Activated B cell treated with CpG ODN at 0.5 μM for 24 hours (primary cell): Measurements from ENCODE around the gene ZZZ3. TPM values are rescaled to one million over a fixed set of nuclear protein-coding genes. Genes with fewer than 3 reads are reported as not detected.

Experiments
- ATAC-seq: fragments of 200-7000 bp; cut with Tn5 transposase; one replicate; pipeline ENCODE4 v1.10.0; 2021; ENCODE audit warnings: low read depth, mild to moderate bottlenecking, moderate library complexity
- CTCF ChIA-PET: fragments of 350-600 bp; sonication (Branson Sonifier 250); formaldehyde crosslinking; loops from one replicate; lab custom pipeline; 2021; ENCODE audit warnings: antibody characterized with exemption; lab: Charles Lee
- POLR2A ChIA-PET: fragments of 350-600 bp; sonication (Branson Sonifier 250); formaldehyde crosslinking; loops from one replicate; lab custom pipeline; 2021; ENCODE audit warnings: antibody characterized with exemption; lab: Charles Lee
- DNase-seq: peaks from one replicate; pipeline ENCODE4 v3.0.0; 2022
- H3K27ac Mint-ChIP-seq: one replicate; pipeline ENCODE4 v1.8.0; 2020; ENCODE audit warnings: mixed read lengths
- H3K27me3 Mint-ChIP-seq: one replicate; pipeline ENCODE4 v1.8.0; 2021; ENCODE audit warnings: mixed read lengths
- H3K36me3 Mint-ChIP-seq: one replicate; pipeline ENCODE4 v1.8.0; 2021; ENCODE audit warnings: low read depth, mixed read lengths
- H3K4me1 Mint-ChIP-seq: one replicate; pipeline ENCODE4 v1.8.0; 2021; ENCODE audit warnings: mixed read lengths
- H3K4me3 Mint-ChIP-seq: one replicate; pipeline ENCODE4 v1.8.0; 2020; ENCODE audit warnings: mild to moderate bottlenecking, mixed read lengths
- H3K9me3 Mint-ChIP-seq: one replicate; pipeline ENCODE4 v1.8.0; 2020; ENCODE audit warnings: mixed read lengths
- intact Hi-C: fragments of 100-400 bp; cut with micrococcal nuclease; formaldehyde crosslinking; loops from one replicate; pipeline ENCODE4 v1.15.1; 2024
- total RNA-seq: library from RNA; stranded (reverse); gene quantifications from 2 replicates; pipeline ENCODE4 v1.2.3, GENCODE V29; 2022
- TF ChIP-seq, protein P1 (sequence below): fragments of 200-600 bp; IDR thresholded peaks from one replicate; pipeline ENCODE4 v1.8.0; 2022; ENCODE audit warnings: antibody characterized with exemption, mild to moderate bottlenecking

The ZZZ3 gene
- total RNA-seq, 1 donor from 2014 or later: 61.4 TPM

DNA sequence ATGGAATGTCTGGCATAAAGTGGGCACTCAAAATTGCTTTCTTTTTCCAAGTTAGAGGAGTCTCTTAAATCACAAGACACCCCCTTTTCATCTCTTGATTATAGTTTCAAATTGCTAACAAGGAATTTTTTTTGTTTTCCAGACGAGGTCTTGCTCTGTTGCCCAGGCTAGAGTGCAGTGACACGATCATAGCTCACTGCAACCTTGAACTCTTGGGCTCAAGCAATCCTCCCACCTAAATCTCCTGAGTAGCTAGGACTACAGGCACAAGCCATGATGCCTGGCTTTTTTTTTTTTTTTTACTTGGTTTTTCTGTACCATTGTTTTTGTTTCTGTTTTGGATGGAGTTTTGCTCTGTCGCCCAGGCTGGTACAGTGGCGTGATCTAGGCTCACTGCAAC lies 20.8 kb downstream of the ZZZ3 start:
- no peak overlapping the region for H3K4me3 Mint-ChIP-seq
- intact Hi-C loops: loop anchor here (2.0 kb wide), 1 partner anchor 15 kb away; no protein-coding TSS in a partner anchor
- TF ChIP-seq, protein P1, sequence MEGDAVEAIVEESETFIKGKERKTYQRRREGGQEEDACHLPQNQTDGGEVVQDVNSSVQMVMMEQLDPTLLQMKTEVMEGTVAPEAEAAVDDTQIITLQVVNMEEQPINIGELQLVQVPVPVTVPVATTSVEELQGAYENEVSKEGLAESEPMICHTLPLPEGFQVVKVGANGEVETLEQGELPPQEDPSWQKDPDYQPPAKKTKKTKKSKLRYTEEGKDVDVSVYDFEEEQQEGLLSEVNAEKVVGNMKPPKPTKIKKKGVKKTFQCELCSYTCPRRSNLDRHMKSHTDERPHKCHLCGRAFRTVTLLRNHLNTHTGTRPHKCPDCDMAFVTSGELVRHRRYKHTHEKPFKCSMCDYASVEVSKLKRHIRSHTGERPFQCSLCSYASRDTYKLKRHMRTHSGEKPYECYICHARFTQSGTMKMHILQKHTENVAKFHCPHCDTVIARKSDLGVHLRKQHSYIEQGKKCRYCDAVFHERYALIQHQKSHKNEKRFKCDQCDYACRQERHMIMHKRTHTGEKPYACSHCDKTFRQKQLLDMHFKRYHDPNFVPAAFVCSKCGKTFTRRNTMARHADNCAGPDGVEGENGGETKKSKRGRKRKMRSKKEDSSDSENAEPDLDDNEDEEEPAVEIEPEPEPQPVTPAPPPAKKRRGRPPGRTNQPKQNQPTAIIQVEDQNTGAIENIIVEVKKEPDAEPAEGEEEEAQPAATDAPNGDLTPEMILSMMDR: no peak
- no peak for ATAC-seq
- H3K27me3 Mint-ChIP-seq: no peaks in the 10 kb centered on the region
- no peak overlapping the region for H3K27ac Mint-ChIP-seq
- ChIA-PET POLR2A (interaction anchor here (0.6 to 0.7 kb wide), 2 partner anchors 204 to 1837 kb away, joined by 5 to 6 read pairs; no protein-coding TSS in a partner anchor), CTCF (no interaction called here)
- peaks cover 24% of the 10 kb centered on the region for H3K4me1 Mint-ChIP-seq
- H3K9me3 Mint-ChIP-seq: no peaks in the 10 kb centered on the region
- peaks cover 1% of the 10 kb centered on the region for H3K36me3 Mint-ChIP-seq
- DNase-seq: no peak

GRCh38 chr1:77659879-77660593 lies 22.4 kb downstream of the ZZZ3 start:
- Mint-ChIP-seq H3K36me3 (peaks cover 8% of the 10 kb centered on the region), H3K27me3 (no peaks in the 10 kb centered on the region), H3K4me3 (no peak overlapping the region), H3K9me3 (no peaks in the 10 kb centered on the region), H3K27ac (no peak overlapping the region), H3K4me1 (peaks cover 23% of the 10 kb centered on the region)
- CTCF ChIA-PET: interaction anchor here (1.1 kb wide), 1 partner anchor 17 kb away, joined by 3 read pairs; no protein-coding TSS in a partner anchor
- TF ChIP-seq, protein P1: no peak
- DNase-seq (no peak), ATAC-seq (no peak)
- POLR2A ChIA-PET: interaction anchor here (0.7 kb wide), 1 partner anchor 29 kb away, joined by 3 read pairs; no protein-coding TSS in a partner anchor
- intact Hi-C loops: no loop called here

DNA sequence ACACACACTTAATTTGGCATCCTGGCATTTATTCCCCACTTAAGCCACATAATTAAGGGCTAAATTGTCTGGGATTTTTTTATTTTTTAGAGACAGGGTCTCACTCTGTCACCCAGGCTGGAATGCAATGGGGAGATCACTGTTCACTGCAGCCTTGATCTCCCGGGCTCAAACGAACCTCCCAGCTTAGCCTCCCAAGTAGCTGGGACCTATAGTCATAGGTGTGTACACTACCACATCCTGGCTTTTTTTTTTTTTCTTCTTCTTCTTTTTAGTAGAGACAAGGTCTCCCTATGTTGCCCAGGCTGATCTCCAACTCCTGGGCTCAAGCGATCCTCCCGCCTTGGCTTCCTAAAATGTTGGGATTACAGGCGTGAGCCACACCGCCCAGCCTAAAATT lies 24.2 kb downstream of the ZZZ3 start:
- Mint-ChIP-seq H3K36me3 (peaks cover 12% of the 10 kb centered on the region), H3K27me3 (no peaks in the 10 kb centered on the region), H3K4me1 (peaks cover 21% of the 10 kb centered on the region), H3K9me3 (no peaks in the 10 kb centered on the region), H3K4me3 (no peak overlapping the region), H3K27ac (no peak overlapping the region)
- intact Hi-C loops: no loop called here
- POLR2A ChIA-PET: interaction anchor here (0.7 kb wide), 1 partner anchor 80 kb away, joined by 3 read pairs; no protein-coding TSS in a partner anchor
- ATAC-seq (no peak), DNase-seq (no peak)
- CTCF ChIA-PET: no interaction called here
- TF ChIP-seq, protein P1: no peak

DNA sequence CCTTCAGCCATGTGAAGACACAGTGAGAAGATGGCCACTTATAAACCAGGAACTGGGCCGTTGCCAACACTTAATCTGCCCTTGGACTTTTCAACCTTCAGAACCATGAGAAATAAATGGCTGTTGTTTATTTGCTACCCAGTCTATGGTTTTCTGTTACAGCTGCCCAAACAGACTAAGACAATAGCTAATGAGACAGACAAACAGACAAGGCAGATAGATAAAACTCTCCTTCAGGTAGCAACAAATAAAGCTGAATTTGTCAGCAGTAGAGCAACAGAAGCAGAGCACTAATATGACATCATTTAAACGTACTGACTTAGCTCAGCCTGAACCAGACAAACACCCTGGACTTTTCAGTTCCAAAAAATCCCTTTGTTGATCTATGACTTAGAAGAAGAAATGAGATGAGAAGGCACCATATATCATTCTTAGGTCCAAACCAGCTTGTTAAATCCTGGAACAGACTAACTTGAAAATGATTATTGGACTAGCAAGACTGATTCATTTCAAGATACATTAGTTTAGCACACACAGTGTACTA lies 27.0 kb downstream of the ZZZ3 start:
- H3K27me3 Mint-ChIP-seq: no peaks in the 10 kb centered on the region
- H3K36me3 Mint-ChIP-seq: peaks cover 33% of the 10 kb centered on the region
- POLR2A ChIA-PET: no interaction called here
- peaks cover 35% of the 10 kb centered on the region for H3K4me1 Mint-ChIP-seq
- CTCF ChIA-PET: interaction anchor here (1.4 kb wide), 1 partner anchor 28 kb away, joined by 4 read pairs; the partner anchor contains the start of gene ZZZ3
- DNase-seq (no peak), ATAC-seq (no peak)
- intact Hi-C loops: no loop called here
- TF ChIP-seq, protein P1: no peak
- no peak overlapping the region for H3K27ac Mint-ChIP-seq
- peaks cover 6% of the 10 kb centered on the region for H3K9me3 Mint-ChIP-seq
- no peak overlapping the region for H3K4me3 Mint-ChIP-seq

DNA sequence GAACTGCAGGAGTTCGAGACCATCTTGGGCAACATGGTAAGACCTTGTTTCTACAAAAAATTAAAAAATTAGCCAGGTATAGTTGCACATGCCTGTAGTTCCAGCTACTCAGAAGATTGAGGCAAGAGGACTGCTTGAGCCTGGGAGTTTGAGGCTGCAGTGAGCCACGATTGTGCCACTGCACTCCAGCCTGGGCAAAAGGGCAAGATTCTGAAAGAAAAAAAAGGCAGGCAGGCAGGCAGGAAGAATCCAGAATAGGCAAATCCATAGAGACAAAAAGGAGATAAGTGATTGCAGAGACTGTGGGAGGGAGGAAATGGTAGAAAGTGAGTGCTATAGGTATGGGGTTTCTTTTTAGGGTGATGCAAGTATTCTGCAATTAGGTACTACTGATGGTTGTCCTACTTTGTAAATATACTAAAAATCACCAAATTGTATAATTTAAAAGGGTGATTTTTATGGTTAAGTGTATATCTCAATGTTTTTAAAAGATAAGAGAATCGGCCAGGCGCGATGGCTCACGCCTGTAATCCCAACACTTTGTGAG lies 29.4 kb downstream of the ZZZ3 start:
- intact Hi-C loops: no loop called here
- H3K27ac Mint-ChIP-seq: peak overlapping the region; percentile 2
- H3K36me3 Mint-ChIP-seq: peaks cover 49% of the 10 kb centered on the region
- H3K4me1 Mint-ChIP-seq: peaks cover 32% of the 10 kb centered on the region
- POLR2A ChIA-PET: no interaction called here
- TF ChIP-seq, protein P1: no peak
- DNase-seq: no peak
- H3K4me3 Mint-ChIP-seq: no peak overlapping the region
- H3K9me3 Mint-ChIP-seq: peaks cover 14% of the 10 kb centered on the region
- H3K27me3 Mint-ChIP-seq: no peaks in the 10 kb centered on the region
- ATAC-seq: no peak
- CTCF ChIA-PET: no interaction called here
